HG03108 (cell line): ENCODE data around the gene WDR43.

Experiments used
- ATAC-seq: cut with Tn5 transposase; IDR thresholded peaks from one replicate; pipeline ENCODE4 v1.9.1; 2021; ENCODE audit warnings: moderate library complexity; ENCODE audit not compliant: unreplicated experiment

Gene WDR43

GRCh38 chr2:28990445-28990844, 96.0 kb downstream of the WDR43 start:
- no peak for ATAC-seq

- no peak for ATAC-seq
Observed at GRCh38 chr2:28991021-28991420, 96.6 kb downstream of the WDR43 start.

GRCh38 chr2:28991460-28991859, 97.0 kb downstream of the WDR43 start:
- ATAC-seq: no peak

GRCh38 chr2:28993206-28993960, 98.9 kb downstream of the WDR43 start:
- ATAC-seq: no peak

GRCh38 chr2:28994074-28994473, 99.6 kb downstream of the WDR43 start:
- ATAC-seq: no peak

DNA sequence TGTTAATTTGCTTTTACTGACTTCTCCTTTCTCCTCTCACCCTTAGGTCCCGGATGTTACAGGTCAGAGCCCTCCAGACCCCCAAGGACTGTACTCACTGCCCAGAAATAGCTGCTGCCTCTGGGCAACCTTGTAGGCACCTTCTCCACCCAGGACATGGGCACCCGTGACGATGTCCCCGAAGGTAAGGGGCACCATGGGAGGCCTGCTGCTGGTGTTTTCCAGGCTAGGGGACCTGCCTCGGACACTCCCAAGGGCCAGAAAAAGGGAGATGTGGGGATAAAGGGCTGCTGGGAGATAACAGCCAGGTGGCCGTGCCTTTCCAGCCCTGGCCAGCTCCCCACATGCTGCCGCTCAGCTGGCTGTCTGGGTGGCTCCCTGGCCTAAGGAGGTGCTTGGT, 100.2 kb downstream of the WDR43 start:
- ATAC-seq: no peak

DNA sequence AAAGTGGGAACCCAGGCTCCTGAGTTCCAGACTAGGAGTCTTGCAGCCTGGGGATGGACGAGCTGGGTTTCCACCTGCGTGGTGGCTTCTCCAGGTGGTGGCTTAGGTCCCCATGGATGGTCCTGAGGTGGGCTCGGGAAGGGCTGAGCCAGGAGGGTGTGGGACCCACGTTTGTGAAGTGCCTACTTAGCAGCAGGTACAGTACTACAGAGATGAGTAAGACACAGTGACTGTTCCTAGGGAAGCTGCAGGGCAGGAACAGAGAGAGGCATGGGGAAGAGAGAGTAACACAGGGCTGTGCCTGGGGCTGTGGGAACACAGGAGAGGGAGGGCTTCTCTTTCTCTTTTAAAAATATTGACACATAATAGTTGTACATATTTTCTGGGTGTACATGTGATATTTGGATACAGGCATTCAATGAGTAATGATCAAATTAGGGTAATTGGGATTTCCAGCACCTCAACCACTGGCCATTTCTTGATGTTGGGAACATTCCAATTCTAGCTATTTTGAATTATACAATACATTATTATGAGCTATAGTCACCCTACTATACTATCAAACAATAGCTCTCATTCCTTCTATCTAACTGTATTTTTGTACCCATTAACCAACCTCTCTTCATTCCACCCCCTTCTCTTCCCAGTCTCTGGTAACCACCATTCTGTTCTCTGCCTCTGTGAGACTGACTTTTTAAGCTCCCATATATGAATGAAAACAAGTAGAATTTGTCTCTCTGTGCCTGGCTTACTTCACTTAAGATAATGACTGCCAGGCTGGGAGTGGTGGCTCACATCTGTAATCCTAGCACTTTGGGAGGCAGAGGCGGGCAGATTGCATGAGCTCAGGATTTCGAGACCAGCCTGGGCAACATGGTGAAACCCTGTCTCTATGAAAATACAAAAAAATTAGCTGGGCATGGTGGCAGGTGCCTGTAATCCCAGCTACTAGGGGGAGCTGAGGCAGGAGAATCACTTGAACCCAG, 101.6 kb downstream of the WDR43 start:
- ATAC-seq: no peak

- ATAC-seq: no peak
Observed at GRCh38 chr2:28997237-28997846, 102.9 kb downstream of the WDR43 start.
